ENCODE measurements around the gene LRRC74B. TPM values are rescaled to one million over a fixed set of nuclear protein-coding genes. Genes with fewer than 3 reads are reported as not detected.
A peak's percentile ranks its signal among the peaks of the same experiment; 100 is the strongest.

Gene LRRC74B, protein sequence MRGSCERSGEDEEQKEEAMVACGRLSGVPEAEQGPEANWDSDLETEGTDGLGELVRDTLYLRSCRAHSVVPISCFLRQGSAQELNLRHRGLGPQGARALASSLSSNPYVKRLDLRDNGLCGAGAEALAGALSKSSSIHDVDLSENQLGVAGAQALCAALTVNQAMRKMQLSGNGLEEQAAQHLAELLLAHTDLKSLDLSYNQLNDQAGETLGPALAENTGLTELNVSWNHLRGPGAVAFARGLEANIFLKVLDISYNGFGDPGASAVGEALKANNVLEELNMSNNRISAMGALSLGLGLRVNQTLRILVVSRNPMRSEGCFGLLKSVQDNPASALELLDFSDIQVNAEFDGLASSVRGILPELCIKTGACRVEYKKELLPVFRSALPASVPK
- total RNA-seq: not detected

- Mint-ChIP-seq H3K36me3 (ENCODE audit: insufficient read depth in 2 of 2) (no peaks in the 10 kb centered on the region), H3K27ac (no peak within 1 kb of the TSS), H3K4me1 (ENCODE audit: low read depth) (peaks cover 24% of the 10 kb centered on the region), H3K9me3 (no peaks in the 10 kb centered on the region), H3K4me3 (peak within 1 kb of the TSS; percentile 84 to 85), H3K27me3 (ENCODE audit: low read depth) (peaks cover 20% of the 10 kb centered on the region)
- DNase-seq (peak; percentile 79 to 83), ATAC-seq (replicated peaks in 1 of 2) (peak; percentile 98)
Measured at GRCh38 chr22:21045585-21046294, at the start of gene LRRC74B. Gene LRRC74B (plus strand): TSS chr22:21045946. CDS start chr22:21045987, 41 bp downstream.

DNA sequence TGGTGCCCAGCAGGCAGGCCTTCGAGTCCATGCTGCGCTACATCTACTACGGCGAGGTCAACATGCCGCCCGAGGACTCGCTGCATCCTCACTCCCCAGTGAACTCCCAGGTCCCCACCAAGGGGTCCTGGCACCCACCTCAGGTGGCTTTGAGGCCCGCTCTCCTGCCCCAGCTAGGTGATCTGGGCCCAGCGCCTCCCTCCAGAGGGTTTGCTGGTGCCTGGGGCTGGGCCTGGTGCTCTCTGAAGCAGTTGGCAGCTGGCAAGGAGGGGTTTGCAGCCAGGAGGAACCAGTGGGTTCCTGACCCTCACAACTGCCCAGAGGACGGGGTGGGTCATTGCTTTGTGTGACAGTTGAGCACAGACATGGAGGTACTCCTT is 49.7 kb upstream of the LRRC74B start:
- Mint-ChIP-seq H3K4me1 (ENCODE audit: low read depth) (peaks cover 20% of the 10 kb centered on the region), H3K9me3 (no peaks in the 10 kb centered on the region), H3K4me3 (no peak overlapping the region), H3K36me3 (ENCODE audit: insufficient read depth in 2 of 2) (no peaks in the 10 kb centered on the region), H3K27ac (no peak overlapping the region), H3K27me3 (ENCODE audit: low read depth) (no peaks in the 10 kb centered on the region)
- DNase-seq: no peak
- ATAC-seq (replicated peaks in 1 of 2): no peak

DNA sequence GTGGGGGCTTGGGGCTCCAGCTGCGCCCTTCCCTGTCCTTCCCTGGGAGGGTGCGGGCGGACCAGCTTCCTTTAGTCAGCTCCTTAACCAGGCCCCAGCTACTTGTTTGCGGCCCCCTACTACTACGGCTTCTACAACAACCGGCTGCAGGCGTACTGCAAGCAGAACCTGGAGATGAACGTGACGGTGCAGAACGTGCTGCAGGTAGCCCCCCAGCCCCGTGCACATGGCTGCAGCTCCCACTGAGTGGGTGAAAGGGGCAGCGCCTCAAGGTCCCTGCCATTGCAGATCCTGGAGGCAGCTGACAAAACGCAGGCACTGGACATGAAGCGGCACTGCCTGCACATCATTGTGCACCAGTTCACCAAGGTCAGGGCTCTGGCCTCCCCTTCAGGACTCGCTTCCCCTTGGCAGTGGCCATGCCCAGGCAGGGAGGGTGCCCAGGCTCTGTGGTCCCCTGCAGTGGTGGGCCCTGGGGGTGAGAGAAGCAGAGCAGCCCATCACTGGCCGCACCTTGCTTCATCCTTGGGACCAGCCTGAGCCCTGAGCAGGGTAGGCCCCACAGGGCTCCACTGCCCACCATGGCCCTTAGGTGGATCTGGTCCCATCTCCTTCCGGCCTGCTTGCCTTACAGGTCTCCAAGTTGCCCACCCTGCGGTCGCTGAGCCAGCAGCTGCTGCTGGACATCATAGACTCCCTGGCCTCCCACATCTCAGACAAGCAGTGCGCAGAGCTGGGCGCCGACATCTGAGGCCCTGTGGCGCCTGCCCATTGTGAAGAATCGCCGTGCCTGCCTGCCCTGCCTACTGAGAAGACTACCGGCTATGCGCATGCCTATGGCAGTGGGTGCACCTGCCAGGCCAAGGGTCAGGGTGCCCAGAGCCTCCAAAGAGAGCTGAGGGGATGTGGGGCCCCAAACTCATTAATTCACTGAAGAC is 48.9 kb upstream of the LRRC74B start:
- ATAC-seq (replicated peaks in 1 of 2) (no peak), DNase-seq (no peak)
- peaks cover 0 to 2% of the 10 kb centered on the region in 2 donors for H3K36me3 Mint-ChIP-seq (ENCODE audit: insufficient read depth in 2 of 2)
- peaks cover 24% of the 10 kb centered on the region for H3K4me1 Mint-ChIP-seq (ENCODE audit: low read depth)
- H3K9me3 Mint-ChIP-seq: no peaks in the 10 kb centered on the region
- H3K4me3 Mint-ChIP-seq: no peak overlapping the region
- H3K27me3 Mint-ChIP-seq (ENCODE audit: low read depth): no peaks in the 10 kb centered on the region
- H3K27ac Mint-ChIP-seq: no peak overlapping the region

DNA sequence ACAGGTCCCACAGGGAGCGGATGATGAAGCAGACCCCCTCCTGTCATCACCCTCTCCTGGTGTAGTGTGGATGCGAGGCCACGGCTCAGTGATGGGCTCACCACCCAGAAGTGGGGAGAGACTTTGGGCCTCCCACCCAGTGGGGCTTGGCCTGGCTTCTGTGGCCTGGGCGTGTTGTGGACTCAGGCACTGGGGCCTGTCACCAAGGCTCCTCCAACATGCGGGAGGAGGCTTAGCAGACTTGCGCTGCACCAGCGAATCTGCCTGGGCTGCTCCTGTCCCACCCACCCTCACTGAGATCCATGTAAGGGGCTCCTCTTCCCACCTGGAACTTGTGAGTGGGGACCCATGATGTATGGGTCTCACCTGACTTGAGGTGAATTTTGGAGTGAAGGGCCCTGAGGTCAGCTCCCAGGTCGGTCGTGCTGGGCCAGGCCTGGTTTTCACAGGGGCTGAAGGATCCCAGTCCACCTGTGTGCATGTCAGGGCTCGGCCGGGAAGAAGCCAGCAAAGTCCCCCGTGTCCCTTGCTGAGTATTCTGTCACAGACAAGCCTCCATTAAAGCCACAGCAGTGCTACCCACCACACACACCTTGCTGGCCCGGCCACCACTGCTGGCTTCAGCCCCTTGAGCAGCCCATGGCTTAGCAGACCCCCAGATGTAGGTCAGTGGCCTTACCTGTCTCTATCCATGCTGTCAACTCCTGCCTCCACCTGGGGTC is 48.0 kb upstream of the LRRC74B start:
- no peak overlapping the region for H3K4me3 Mint-ChIP-seq
- ATAC-seq (replicated peaks in 1 of 2) (no peak), DNase-seq (no peak)
- H3K9me3 Mint-ChIP-seq: no peaks in the 10 kb centered on the region
- H3K27ac Mint-ChIP-seq: no peak overlapping the region
- H3K4me1 Mint-ChIP-seq (ENCODE audit: low read depth): peaks cover 24% of the 10 kb centered on the region
- H3K27me3 Mint-ChIP-seq (ENCODE audit: low read depth): no peaks in the 10 kb centered on the region
- peaks cover 0 to 2% of the 10 kb centered on the region in 2 donors for H3K36me3 Mint-ChIP-seq (ENCODE audit: insufficient read depth in 2 of 2)

DNA sequence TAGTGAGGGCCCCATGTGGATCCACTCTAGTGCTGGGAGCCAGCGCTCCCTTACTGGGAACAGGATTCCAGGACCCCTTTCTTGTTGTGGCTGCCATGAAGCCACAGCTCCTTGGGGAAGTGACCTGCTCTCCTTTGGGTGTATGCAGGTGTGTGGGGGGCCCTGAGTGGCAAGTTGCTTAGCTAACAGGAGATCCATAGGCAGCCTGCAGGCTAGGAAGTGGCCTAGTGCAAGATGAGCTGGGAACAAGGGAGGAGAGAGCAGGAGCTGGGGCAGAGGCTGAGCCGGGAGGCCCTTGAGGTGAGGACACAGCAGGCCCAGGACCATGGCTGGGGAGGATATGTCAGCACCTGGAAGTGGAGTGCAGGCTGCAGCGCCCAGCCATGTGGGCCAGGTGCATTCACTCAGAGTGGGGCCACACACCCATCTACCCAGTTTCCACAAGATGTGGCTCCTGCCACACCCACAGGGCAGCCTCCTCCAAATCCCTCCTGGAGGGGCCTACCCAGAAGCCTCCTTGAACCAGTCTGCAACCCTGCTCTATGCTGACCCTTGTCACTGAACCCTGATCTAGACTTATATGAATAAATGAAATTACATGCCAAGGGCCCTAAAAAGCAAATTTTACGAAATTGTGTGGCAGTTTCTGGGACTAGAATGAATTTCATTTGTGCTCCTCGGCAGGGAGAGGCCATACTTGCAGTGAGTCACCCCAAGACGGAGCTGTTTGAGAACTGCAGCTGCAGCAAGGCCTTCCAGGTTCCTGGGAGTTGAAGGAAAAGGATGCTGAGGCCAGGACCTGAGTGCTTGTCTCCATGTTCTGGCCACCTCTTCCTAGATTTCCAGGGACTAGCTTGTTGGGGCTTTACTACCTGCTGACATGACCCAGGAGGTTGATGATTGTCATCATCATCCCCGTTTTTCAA is 47.1 kb upstream of the LRRC74B start:
- no peaks in the 10 kb centered on the region for H3K27me3 Mint-ChIP-seq (ENCODE audit: low read depth)

GRCh38 chr22:20999350-21000206 is 46.2 kb upstream of the LRRC74B start:
- Mint-ChIP-seq H3K27ac (no peak overlapping the region), H3K36me3 (ENCODE audit: insufficient read depth in 2 of 2) (peaks cover 0 to 2% of the 10 kb centered on the region in 2 donors), H3K4me1 (ENCODE audit: low read depth) (peaks cover 35% of the 10 kb centered on the region), H3K27me3 (ENCODE audit: low read depth) (no peaks in the 10 kb centered on the region), H3K4me3 (peak overlapping the region; percentile 89 to 99), H3K9me3 (no peaks in the 10 kb centered on the region)
- ATAC-seq (replicated peaks in 1 of 2): no peak
- no peak for DNase-seq

More for the DNA sequence above, 47.1 kb upstream of the LRRC74B start:
- Mint-ChIP-seq H3K4me3 (no peak overlapping the region), H3K4me1 (ENCODE audit: low read depth) (peaks cover 32% of the 10 kb centered on the region), H3K27ac (no peak overlapping the region), H3K9me3 (no peaks in the 10 kb centered on the region), H3K36me3 (ENCODE audit: insufficient read depth in 2 of 2) (peaks cover 0 to 2% of the 10 kb centered on the region in 2 donors)
- DNase-seq (no peak), ATAC-seq (replicated peaks in 1 of 2) (no peak)

DNA sequence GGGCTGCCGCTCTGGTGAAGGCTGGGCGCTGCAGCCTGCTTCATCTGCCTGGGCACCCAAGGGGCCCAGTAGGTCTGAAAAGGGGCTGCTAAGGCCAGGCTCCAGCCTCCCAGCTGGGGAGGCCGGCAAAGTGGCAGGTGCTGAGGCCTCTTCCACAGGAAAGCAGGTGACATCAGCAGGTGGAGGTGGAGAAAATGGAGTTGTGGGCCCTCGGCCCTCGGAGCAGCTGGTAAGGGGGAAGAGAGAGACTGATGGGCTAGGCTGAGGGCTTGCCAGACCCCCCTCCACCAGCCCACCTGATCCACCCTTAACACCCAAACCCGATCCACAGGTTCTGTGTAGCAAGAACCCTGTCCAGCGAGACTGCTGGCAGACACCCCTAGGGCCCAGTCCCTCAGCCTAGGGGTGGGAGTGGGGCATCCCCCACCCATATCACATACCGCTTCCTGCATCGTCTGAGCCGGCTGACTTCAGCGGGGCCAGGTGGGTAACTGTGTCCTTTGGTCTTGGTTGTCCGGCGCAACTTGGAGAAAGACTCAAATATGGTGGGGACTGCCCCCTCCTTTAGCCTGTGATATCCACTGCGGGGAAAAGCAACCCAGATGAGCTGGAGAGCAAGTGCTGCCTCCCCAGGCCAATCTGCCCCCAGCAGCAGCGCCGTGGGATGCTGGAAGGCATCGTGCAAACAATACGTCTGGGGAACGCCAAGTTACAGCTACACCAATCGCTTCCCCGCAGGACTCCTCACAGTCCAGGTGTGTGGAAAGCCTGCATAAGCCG is 45.3 kb upstream of the LRRC74B start:
- Mint-ChIP-seq H3K4me1 (ENCODE audit: low read depth) (peaks cover 35% of the 10 kb centered on the region), H3K27me3 (ENCODE audit: low read depth) (no peaks in the 10 kb centered on the region), H3K36me3 (ENCODE audit: insufficient read depth in 2 of 2) (peaks cover 0 to 2% of the 10 kb centered on the region in 2 donors), H3K27ac (peak overlapping the region; percentile 81), H3K9me3 (no peaks in the 10 kb centered on the region), H3K4me3 (peak overlapping the region; percentile 89 to 99)
- ATAC-seq (replicated peaks in 1 of 2) (no peak), DNase-seq (no peak)

DNA sequence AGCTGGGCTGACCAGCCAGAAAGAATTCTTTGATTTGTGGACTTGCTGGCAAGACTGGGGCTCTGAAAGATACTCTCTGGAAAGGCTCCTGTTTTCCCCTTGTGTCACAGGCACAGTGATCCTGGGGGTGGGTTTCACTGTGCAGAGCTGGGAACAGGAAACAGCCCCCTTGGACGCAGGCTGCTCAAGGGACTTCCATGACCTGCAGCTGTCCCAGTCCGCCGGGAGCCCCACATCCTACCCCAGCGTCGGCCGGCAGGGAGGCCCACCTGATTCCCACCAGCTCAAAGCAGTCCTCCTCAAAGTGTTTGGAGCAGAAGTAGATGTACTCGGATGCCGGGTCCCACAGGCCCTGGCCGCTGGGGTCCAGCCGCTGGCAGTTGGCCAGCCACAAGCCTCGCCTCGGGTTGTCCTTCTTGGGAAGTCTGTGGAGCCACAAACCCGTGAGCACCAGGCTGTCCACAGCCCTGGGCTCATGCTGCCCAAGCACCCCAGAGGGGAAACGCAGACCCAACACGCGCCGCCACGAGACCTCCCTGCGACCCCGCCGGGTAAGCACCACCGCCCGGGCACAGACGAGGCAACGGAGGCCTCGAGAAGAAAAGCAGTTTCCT is 44.7 kb upstream of the LRRC74B start:
- Mint-ChIP-seq H3K27me3 (ENCODE audit: low read depth) (no peaks in the 10 kb centered on the region), H3K9me3 (no peaks in the 10 kb centered on the region), H3K27ac (peak overlapping the region; percentile 99), H3K4me1 (ENCODE audit: low read depth) (peaks cover 35% of the 10 kb centered on the region), H3K4me3 (peak overlapping the region; percentile 89 to 99), H3K36me3 (ENCODE audit: insufficient read depth in 2 of 2) (peaks cover 0 to 2% of the 10 kb centered on the region in 2 donors)
- peak in 1 of 2 donors; percentile 25 for DNase-seq
- ATAC-seq (replicated peaks in 1 of 2): no peak

GRCh38 chr22:21001601-21002325 is 44.0 kb upstream of the LRRC74B start, which contains the start of gene THAP7:
Gene THAP7 (minus strand): TSS chr22:21002118. CDS start chr22:21001911, 207 bp downstream.
- Mint-ChIP-seq H3K36me3 (ENCODE audit: insufficient read depth in 2 of 2) (peaks cover 0 to 2% of the 10 kb centered on the region in 2 donors), H3K4me1 (ENCODE audit: low read depth) (peaks cover 35% of the 10 kb centered on the region), H3K9me3 (no peaks in the 10 kb centered on the region), H3K27ac (peak within 1 kb of the TSS; percentile 99), H3K4me3 (peak within 1 kb of the TSS; percentile 89 to 99), H3K27me3 (ENCODE audit: low read depth) (no peaks in the 10 kb centered on the region)
- DNase-seq (peak; percentile 98 to 99), ATAC-seq (replicated peaks in 1 of 2) (peak; percentile 94)
